H1 (cell line): Measurements from ENCODE around the gene SMARCA5. TPM values are rescaled to one million over a fixed set of nuclear protein-coding genes. Genes with fewer than 3 reads are reported as not detected.

Experiments used
- BCL11A ChIP-seq, 2 experiments: IDR thresholded peaks; one replicate each; pipeline ENCODE4 v1.6.1; 2011; ENCODE audit warnings: low read depth in 2 of 2, low read length in 2 of 2, mild to moderate bottlenecking in 2 of 2
- CREB1 ChIP-seq: IDR thresholded peaks from 2 replicates; pipeline ENCODE4 v1.6.1; 2012; ENCODE audit warnings: inconsistent platforms
- HDAC6 ChIP-seq: IDR thresholded peaks from one replicate; pipeline ENCODE4 v1.7.1; 2012; ENCODE audit warnings: low read depth, mild to moderate bottlenecking, inconsistent platforms, low read length, moderate library complexity
- MAFK ChIP-seq: IDR thresholded peaks from 2 replicates; pipeline ENCODE4 v1.6.1; 2012; ENCODE audit warnings: low read depth, mild to moderate bottlenecking, improper control_type of control experiment, low read length
- POLR2AphosphoS5 ChIP-seq: IDR thresholded peaks from 2 replicates; pipeline ENCODE4 v1.6.1; 2011; ENCODE audit warnings: low read depth, low read length
- SUZ12 ChIP-seq: fragments of 200-600 bp; sonication (generic); IDR thresholded peaks from 2 replicates; pipeline ENCODE4 v1.6.1; 2012; ENCODE audit warnings: mild to moderate bottlenecking, inconsistent platforms, low read length, moderate library complexity, mixed read lengths
- polyA plus RNA-seq, 7 experiments: library from polyadenylated mRNA; depleted of rRNA in 3 of 7; stranded (reverse) in 5 of 7; unstranded in 2 of 7; fragments of >200 nt in 5 of 7; fragments of 200-250 nt in 2 of 7; gene quantifications; 1 replicate in 5 of 7; 2 replicates in 1 of 7; 4 replicates in 1 of 7; pipeline versions ENCODE4 v1.2.1 to v1.2.3, GENCODE V29; 2011 to 2013; ENCODE audit warnings: missing spikeins in 2 of 7, mixed read lengths in 2 of 7
- total RNA-seq: library from RNA; stranded (reverse); fragmentation: NEBNext Ultra II Directional; extraction: Animal tissue kit (Norgen Biotek cat#: 25700); gene quantifications from 2 replicates; pipeline ENCODE4 v1.2.1, GENCODE V29; 2021

Gene SMARCA5
- total and polyA plus RNA-seq, 2 of the 8 experiments (the other 6 are each of a cell fraction or from before 2014, with no cell fraction given): 13.9 to 112 TPM

DNA sequence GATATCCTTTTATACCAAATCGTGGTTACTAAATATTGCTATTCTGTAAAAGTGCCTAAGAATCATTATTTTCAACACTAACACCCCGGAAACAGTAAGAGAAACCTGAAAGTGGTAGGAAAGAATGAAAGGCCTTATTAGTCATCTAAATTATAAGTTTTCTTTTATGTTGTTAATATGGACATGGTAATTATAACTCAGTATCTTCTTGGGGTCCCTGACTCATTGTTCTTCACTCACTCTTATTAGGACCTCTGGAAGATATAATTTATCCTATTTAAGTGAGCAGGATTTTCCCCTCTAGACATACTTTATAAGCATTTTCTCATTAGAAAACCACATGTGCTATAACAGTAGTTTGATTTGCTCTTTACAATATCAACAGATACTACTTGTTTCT is 51.0 kb downstream of the SMARCA5 start (continued):
- TF ChIP-seq CREB1 (no peak), BCL11A (IDR thresholded peaks at IDR 0.05; ENCODE audit: low read depth in 2 of 2, low read length in 2 of 2) (no peak), SUZ12 (no peak), HDAC6 (no peak), MAFK (no peak), POLR2AphosphoS5 (no peak)
